ENCODE measurements around the gene PRKCE. TPM values are rescaled to one million over a fixed set of nuclear protein-coding genes. Genes with fewer than 3 reads are reported as not detected.

PRKCE gene
- total RNA-seq, 1 experiment from 2014 or later: 14.8 TPM

GRCh38 chr2:46076251-46076650, 424.8 kb downstream of the PRKCE start:
- Histone ChIP-seq H3K9me2 (ENCODE audit: insufficient read depth) (no peaks in the 10 kb centered on the region), H3K79me2 (ENCODE audit: insufficient read depth, low read length) (no peaks in the 10 kb centered on the region), H3K4me1 (ENCODE audit: control insufficient read depth in 1 of 2, insufficient read depth in 2 of 2, low read length in 2 of 2) (peaks cover 8 to 18% of the 10 kb centered on the region in 2 experiments; a peak in 3 of 4 replicates), H3K9ac (ENCODE audit: low read length) (no peak overlapping the region), H2AFZ (ENCODE audit: low read depth, low read length, poor library complexity, severe bottlenecking) (no peak overlapping the region), H3K9me3 (ENCODE audit: control insufficient read depth in 1 of 2, insufficient read depth in 1 of 2, low read depth in 1 of 2, low read length in 2 of 2) (no peaks in the 10 kb centered on the region), H3K36me3 (ENCODE audit: control insufficient read depth in 1 of 2, insufficient read depth in 2 of 2, low read length in 2 of 2) (no peaks in the 10 kb centered on the region), H4K20me1 (ENCODE audit: insufficient read depth) (no peaks in the 10 kb centered on the region), H3K27me3 (ENCODE audit: insufficient read depth, low read length) (no peaks in the 10 kb centered on the region), H3K27ac (ENCODE audit: low read depth, low read length) (no peak overlapping the region), H3K4me2 (ENCODE audit: low read length) (no peak overlapping the region), H3K4me3 (replicated peaks in 1 of 2; ENCODE audit: low read depth in 1 of 2, low read length in 2 of 2) (no peak overlapping the region)
- no peak for DNase-seq (ENCODE audit: low read depth, low spot score)
- ChIA-PET POLR2A (no interaction called here), CTCF (no interaction called here), RAD21 (ENCODE audit: low non-redundant PET in 1 of 2, low total read pairs in 2 of 2, uncharacterized antibody in 2 of 2, unreplicated experiment in 2 of 2) (no interaction called here)
- ATAC-seq: no peak
- no TSS peak for BruUV-seq (replicated peaks)
- intact Hi-C loops (cut with micrococcal nuclease): no loop called here
- TF ChIP-seq RAD21 (IDR thresholded peaks at IDR 0.05; ENCODE audit: low read depth) (no peak), POLR2AphosphoS5 (IDR thresholded peaks at IDR 0.05; ENCODE audit: low read depth, low read length) (no peak), EZH2 (IDR thresholded peaks at IDR 0.05) (no peak), CBX3 (IDR thresholded peaks at IDR 0.05; ENCODE audit: low read depth) (no peak)
- TF ChIP-seq, protein P1, sequence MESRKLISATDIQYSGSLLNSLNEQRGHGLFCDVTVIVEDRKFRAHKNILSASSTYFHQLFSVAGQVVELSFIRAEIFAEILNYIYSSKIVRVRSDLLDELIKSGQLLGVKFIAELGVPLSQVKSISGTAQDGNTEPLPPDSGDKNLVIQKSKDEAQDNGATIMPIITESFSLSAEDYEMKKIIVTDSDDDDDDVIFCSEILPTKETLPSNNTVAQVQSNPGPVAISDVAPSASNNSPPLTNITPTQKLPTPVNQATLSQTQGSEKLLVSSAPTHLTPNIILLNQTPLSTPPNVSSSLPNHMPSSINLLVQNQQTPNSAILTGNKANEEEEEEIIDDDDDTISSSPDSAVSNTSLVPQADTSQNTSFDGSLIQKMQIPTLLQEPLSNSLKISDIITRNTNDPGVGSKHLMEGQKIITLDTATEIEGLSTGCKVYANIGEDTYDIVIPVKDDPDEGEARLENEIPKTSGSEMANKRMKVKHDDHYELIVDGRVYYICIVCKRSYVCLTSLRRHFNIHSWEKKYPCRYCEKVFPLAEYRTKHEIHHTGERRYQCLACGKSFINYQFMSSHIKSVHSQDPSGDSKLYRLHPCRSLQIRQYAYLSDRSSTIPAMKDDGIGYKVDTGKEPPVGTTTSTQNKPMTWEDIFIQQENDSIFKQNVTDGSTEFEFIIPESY (IDR thresholded peaks at IDR 0.05; ENCODE audit: extremely low read depth, insufficient replicate concordance, low read length): no peak

DNA sequence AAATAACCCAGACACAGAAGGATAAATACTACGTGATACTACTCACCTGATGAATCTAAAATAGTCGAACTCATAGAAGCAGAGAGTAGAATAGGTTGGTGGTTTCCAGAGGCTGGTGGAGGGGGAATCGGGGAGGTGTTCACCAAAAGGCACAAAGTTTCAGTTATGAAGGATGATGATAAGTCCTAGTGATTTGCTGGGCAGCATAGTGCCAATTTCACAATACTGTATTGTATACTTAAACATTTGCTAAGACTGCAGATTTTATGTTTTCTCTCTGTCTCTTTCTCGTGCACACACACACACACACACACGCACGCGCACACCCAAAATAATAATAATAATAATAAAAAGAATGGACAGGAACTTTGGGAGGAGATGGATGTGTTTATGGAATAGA, 425.4 kb downstream of the PRKCE start:
- ATAC-seq: no peak
- DNase-seq (ENCODE audit: low read depth, low spot score): no peak
- H3K4me1 ChIP-seq (ENCODE audit: control insufficient read depth in 1 of 2, insufficient read depth in 2 of 2, low read length in 2 of 2): peaks cover 8 to 18% of the 10 kb centered on the region in 2 experiments; a peak in 3 of 4 replicates
- H3K27ac ChIP-seq (ENCODE audit: low read depth, low read length): no peak overlapping the region
- no peaks in the 10 kb centered on the region for H3K9me3 ChIP-seq (ENCODE audit: control insufficient read depth in 1 of 2, insufficient read depth in 1 of 2, low read depth in 1 of 2, low read length in 2 of 2)
- CTCF ChIA-PET: no interaction called here
- BruUV-seq (replicated peaks): no TSS peak
- no peaks in the 10 kb centered on the region for H4K20me1 ChIP-seq (ENCODE audit: insufficient read depth)
- TF ChIP-seq SIN3A (IDR thresholded peaks at IDR 0.05; ENCODE audit: low read depth) (no peak), ZFX (IDR thresholded peaks at IDR 0.05) (no peak), POLR2A (IDR thresholded peaks at IDR 0.05; ENCODE audit: borderline replicate concordance, extremely low read depth, insufficient read depth, insufficient read length) (no peak), EGR1 (IDR thresholded peaks at IDR 0.05; ENCODE audit: low read depth) (no peak), RAD21 (IDR thresholded peaks at IDR 0.05; ENCODE audit: low read depth) (no peak), CEBPB (IDR thresholded peaks at IDR 0.05; ENCODE audit: low read depth) (no peak), POLR2AphosphoS5 (IDR thresholded peaks at IDR 0.05; ENCODE audit: low read depth, low read length) (no peak), ZNF274 (IDR thresholded peaks at IDR 0.05; ENCODE audit: low read depth, low read length) (no peak), TCF7L2 (IDR thresholded peaks at IDR 0.05; ENCODE audit: borderline replicate concordance, extremely low read depth, insufficient read depth, insufficient read length) (no peak), EZH2 (IDR thresholded peaks at IDR 0.05) (no peak), ELF1 (IDR thresholded peaks at IDR 0.05; ENCODE audit: borderline replicate concordance, low read depth) (no peak), FOSL1 (IDR thresholded peaks at IDR 0.05; ENCODE audit: low read depth) (no peak)
- TF ChIP-seq, protein P1 (IDR thresholded peaks at IDR 0.05; ENCODE audit: extremely low read depth, insufficient replicate concordance, low read length): no peak
- TF ChIP-seq, protein P2, sequence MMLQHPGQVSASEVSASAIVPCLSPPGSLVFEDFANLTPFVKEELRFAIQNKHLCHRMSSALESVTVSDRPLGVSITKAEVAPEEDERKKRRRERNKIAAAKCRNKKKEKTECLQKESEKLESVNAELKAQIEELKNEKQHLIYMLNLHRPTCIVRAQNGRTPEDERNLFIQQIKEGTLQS (IDR thresholded peaks at IDR 0.05): no peak
- no peak overlapping the region for H3K9ac ChIP-seq (ENCODE audit: low read length)
- no peaks in the 10 kb centered on the region for H3K79me2 ChIP-seq (ENCODE audit: insufficient read depth, low read length)
- no peak overlapping the region for H3K4me2 ChIP-seq (ENCODE audit: low read length)
- H2AFZ ChIP-seq (ENCODE audit: low read depth, low read length, poor library complexity, severe bottlenecking): no peak overlapping the region
- no peaks in the 10 kb centered on the region for H3K9me2 ChIP-seq (ENCODE audit: insufficient read depth)
- RAD21 ChIA-PET (ENCODE audit: low non-redundant PET in 1 of 2, low total read pairs in 2 of 2, uncharacterized antibody in 2 of 2, unreplicated experiment in 2 of 2): no interaction called here
- no peaks in the 10 kb centered on the region for H3K27me3 ChIP-seq (ENCODE audit: insufficient read depth, low read length)
- no peak overlapping the region for H3K4me3 ChIP-seq (replicated peaks in 1 of 2; ENCODE audit: low read depth in 1 of 2, low read length in 2 of 2)
- intact Hi-C loops (cut with micrococcal nuclease): no loop called here
- POLR2A ChIA-PET: no interaction called here
- H3K36me3 ChIP-seq (ENCODE audit: control insufficient read depth in 1 of 2, insufficient read depth in 2 of 2, low read length in 2 of 2): no peaks in the 10 kb centered on the region
